Right kidney (tissue), 1 donor: ENCODE measurements around the gene IARS2.
"Not testable (repeated sequence)": the region's sequence is repeated elsewhere in the genome, so short reads cannot be mapped to it uniquely, and the experiment has no call there.

Experiments used
- DNase-seq: peaks from one replicate; pipeline ENCODE4 v3.0.0-alpha.2; 2016

Gene IARS2

GRCh38 chr1:220099826-220100225, 5.9 kb downstream of the IARS2 start:
- DNase-seq = no peak

DNA sequence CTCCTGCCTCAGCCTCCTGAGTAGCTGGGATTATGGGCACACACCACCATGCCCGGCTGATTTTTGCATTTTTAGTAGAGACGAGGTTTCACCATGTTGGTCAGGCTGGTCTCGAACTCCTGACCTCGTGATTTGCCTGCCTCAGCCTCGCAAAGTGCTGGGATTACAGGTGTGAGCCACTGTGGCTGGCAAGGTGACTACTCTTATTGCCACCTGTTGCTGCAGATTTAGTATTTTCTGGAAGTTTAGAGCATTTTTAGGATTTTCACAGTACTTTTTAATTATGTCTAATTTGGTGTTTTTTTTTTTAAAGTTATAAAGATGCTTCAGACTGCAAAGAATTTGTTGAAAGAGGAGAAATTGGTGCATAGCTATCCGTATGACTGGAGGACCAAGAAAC, 16.5 kb downstream of the IARS2 start:
- DNase-seq = not testable (repeated sequence)

DNA sequence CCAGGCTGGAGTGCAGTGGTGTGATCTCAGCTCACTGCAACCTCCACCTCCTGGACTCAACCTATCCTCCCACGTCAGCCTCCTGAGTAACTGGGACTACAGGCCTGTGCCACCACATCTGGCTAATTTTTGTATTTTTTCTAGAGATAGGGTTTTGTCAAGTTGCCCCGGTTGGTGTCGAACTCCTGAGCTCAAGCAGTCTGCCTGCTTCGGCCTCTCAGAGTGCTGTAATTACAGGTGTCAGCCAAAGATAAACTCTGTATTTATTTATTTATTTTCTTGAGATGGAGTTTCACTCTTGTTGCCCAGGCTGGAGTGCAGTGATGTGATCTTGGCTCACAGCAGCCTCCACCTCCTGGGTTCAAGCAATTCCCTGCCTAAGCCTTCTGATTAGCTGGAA, 18.7 kb downstream of the IARS2 start:
- DNase-seq = not testable (repeated sequence)

DNA sequence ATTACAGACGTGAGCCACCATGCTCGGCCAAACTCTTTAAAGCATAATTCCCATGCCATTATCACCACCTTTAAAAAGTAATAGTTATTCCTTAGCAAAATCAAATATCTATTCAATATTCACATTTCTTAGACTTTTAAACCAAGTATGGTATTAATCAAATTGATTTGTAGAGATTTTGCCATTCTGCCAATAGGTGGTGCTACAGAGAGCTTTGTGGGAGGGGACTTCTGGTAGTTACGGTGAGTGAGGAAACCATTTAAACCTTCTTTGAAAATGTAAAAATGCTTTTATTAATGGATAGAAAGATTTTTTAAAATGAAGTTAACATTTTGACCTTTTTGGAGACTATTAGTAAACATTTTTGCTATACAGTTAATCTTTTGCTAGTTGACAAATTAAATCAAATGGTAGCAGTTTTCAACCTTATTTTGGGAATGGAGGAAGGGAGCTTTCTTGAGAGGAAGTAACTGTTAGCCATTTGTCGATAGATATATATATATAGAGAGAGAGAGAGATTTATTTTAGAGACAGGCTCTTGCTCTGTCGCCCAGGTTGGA, 19.3 kb downstream of the IARS2 start:
- DNase-seq = no peak

DNA sequence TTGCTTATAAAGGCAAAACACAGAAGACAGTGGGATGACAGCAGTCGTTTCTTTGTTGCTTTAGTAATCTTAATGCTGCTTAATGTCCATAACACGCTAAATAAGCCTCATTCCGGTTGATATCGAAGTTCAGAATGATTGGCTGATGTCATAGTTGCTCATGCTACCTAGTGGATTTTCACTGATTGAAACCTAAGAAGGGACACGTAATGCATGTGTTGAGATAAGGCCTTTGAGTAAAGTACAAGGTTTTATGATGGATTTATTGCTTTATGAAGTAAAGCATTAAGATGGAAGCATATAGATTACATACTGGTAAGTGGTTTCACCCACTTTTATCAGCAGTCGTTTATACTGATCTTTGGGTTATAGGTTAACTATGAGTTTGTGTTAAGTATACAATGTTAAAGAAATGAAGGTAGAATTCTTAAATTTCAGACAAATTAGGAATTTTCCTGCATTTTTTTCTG, 25.1 kb downstream of the IARS2 start:
- DNase-seq = no peak

DNA sequence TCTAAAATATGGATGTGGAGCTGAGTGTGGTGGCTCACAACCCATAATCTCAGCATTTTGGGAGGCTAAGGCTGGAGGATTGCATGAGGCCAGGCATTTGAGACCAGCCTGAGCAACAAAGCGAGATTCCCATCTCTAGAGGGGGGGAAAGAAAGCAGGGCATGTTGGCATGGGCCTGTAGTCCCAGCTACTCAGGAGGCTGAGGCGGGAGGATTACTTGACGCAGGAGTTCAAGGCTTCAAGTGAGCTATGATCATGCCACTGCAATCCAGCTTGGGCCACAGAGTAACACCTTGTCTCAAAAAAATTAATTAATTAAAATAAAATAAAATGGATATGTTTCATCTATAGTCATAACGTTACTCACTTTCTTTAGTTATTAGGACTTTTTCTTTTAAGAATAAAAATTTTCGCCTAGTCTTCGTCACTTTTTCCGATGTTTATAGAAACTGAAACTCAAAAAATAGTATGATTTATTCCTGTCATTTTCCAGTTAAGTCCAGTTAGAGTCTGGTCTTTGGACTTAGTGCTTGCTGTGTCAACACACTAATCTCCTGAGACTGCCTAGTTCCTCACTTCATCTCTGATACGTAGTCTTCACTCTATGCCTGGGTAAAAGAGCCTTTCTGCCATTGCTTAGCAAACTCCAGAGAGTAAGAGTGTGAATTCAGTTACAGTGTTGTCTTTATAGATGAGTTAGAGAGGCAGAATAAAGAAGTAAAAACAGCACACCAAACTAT, 28.0 kb downstream of the IARS2 start:
- DNase-seq = no peak

- no peak for DNase-seq
Measured at GRCh38 chr1:220123066-220123465, 29.1 kb downstream of the IARS2 start.

DNA sequence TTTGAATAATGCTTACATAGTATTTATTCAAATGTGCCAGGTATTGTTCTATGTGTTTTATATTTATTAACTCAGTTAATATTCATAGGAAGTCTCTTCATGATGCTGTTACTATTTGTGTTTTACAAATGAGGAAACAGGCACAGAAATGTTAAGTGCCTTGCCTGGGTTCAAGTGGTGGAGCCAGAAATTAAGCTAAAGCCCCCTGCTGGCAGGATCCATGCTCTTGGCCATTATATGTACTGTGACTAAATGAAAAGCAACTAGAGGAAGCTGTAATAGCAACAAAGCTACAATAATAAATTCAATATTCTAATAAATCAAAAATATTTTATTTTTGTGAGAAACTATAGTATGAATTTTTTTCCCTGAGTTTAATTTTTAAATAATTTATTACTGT, 30.0 kb downstream of the IARS2 start:
- DNase-seq = no peak

DNA sequence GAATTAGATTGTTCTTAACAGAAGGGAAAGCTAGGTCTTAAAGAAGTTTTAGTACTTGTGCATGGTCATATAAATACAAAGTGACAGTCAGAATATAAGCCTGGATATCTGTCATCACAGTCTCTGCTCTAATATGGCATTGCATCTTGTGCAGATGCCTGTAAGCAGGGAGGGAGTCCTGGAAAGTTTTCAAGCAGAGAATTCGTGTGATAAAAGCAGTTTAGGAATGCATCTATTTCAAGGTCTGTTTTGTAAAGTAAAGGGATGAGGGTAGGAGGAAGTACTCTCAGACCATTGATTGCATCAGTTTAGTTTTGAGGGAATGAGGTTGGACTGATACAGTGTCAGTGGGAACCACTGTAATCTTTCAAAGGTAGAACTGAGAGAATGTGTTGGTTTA, 30.6 kb downstream of the IARS2 start:
- no peak for DNase-seq

DNA sequence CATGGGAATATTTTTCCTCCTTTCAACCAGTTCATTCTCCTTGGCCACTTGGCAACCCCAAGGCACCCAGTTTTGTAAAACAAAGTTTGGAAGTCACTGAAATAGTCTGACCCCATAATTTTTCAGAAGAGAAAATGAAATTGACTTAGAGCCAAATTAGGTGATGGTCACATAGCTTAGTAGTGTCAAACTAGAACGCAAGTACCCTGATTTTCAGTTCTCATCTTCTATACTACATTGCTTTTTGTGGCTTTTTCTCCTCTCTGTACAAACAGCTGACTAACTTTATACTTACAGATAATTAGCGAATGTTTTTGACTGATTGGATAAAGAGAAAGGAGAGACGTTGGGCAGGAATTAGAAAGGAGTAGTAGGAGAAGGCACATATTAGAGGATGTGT, 33.1 kb downstream of the IARS2 start:
- DNase-seq = no peak

DNA sequence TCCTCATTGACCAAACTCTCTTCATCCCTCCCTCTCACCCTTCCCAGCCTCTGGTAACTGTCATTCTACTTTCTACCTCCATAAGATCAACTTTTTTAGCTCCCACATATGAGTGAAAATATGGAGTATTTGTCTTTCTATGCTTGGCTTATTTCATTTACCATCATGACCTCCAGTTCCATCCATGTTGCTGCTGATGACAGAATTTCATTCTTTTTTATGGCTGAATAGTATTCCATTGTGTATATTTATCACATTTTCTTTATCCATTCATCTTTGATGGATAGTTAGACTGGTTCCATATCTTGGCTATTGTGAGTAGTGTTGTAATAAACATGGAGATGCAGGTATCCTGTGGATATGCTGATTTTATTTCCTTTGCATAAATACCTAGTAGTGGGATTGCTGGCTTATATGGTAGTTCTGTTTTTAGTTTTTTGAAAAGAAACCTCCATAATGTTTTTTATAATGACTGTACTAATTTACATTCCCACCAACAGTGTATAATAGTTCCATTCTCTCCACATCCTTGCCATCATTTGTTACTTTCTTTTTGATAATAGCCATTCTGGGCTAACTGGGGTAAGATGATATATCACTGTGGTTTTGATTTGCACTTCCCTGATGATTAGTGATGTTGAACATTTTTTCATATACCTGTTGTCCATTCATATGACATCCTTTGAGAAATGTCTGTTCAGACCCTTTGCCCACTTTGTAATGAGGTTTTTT, 35.7 kb downstream of the IARS2 start:
- DNase-seq = no peak

- DNase-seq = no peak
Measured at GRCh38 chr1:220135755-220136154, 41.8 kb downstream of the IARS2 start.

DNA sequence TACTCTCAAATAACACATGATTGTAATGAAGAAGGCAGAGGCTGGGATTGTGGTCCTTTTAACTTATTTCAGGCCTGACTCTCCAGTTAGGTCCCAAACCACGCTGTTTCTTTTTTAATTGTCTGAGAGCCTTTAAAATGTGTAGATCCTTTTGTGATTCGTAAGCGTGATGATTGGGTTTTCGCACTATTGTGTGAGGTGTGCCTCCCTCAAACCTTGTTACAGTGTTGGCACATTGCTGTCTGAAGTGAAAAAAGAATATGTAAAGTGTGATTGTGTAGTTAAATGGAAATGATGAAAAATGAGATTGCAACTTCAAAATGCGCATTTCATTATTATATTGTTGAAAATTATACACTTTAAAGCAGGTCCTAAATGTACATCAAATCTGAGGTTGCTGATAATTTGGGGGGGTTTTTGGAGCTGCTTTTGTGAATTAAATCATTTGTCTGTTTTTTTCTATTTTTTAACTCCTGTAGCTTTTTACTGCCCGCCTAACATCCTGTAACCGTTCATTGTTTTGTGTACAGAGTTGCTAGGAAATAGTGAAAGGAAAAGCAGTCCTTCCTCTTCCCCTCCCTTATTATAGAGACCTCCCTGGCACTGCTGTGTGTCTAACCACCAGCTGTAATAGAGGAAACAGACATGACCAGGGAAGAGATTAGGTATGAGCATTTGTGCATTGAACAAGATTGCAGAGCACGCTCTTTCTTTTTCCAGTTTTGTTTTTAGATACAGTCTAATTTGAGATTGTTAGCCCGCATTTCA, 43.3 kb downstream of the IARS2 start:
- DNase-seq = no peak

DNA sequence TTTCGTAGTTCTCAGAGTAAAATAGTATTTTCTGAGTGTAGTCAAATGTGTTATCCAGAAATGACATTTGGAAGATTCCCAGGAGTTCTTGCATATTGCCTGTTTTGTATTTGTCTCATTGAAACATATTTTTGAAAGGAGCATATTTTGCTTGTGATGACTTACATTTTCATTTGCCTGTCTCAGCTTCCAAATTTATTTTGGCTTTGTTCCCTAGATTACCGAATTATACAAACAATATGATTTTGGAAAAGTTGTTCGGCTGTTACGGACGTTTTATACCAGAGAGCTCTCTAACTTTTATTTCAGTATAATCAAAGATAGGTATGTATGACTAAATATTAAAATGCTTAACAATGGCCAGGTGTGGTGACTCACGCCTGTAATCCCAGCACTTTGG, 46.0 kb downstream of the IARS2 start:
- DNase-seq = no peak

DNA sequence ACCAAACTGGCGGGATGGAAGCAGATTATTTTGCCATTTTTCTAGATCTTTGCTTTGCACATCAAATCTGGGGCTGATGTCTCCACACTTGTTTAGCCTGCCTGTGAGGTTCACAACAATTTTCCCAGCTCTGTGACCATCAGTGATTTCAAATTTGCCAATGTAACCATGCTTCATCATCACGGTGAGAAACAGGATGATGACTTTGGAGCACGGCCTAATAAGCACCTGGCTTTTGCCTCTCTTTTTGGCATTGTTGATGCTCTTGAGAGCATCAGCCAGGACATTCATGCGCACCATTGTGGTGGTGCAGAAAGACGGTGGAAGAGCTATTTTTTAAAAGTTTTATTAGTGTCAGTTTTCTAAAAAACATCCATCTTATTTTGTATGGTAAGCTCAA, 50.1 kb downstream of the IARS2 start:
- no peak for DNase-seq

DNA sequence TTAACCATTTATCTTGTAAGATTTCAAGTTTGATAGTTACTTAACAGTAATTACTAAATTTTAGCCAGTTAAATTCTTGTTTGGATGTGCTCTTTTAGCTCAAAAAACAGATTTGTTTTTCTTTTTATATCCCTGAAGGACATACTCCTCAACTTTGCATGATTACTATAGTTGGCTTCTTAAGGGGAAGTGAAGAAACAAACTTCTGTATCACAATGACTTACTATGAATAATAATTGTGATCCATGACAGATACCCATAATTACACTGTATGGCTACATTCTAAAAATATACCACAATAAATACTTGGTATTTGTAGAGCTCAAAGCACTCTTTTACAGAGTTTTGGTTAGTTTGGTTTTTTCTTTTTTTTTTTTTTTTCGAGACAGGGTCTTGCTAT, 55.8 kb downstream of the IARS2 start:
- DNase-seq = no peak

- no peak for DNase-seq
Measured at GRCh38 chr1:220151454-220151853, 57.5 kb downstream of the IARS2 start.

DNA sequence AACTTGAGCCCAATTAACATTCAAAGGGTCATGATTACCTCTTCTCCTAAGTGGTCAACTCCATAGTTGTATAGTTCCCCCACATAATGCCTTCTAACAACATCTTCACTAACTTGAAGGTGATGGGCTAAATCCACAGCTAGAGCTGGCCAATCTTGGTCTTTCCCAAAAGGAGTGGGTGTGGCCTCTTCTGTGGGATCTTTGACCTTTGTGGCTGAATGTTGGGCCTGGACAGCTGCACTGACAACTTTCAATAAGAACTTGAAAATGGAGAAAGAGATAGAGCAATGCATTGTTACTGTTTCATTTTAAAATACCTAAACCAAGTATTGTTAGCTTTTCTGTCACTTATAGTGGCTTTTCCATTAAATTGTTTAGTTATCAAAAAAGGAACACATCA, 59.2 kb downstream of the IARS2 start:
- no peak for DNase-seq

DNA sequence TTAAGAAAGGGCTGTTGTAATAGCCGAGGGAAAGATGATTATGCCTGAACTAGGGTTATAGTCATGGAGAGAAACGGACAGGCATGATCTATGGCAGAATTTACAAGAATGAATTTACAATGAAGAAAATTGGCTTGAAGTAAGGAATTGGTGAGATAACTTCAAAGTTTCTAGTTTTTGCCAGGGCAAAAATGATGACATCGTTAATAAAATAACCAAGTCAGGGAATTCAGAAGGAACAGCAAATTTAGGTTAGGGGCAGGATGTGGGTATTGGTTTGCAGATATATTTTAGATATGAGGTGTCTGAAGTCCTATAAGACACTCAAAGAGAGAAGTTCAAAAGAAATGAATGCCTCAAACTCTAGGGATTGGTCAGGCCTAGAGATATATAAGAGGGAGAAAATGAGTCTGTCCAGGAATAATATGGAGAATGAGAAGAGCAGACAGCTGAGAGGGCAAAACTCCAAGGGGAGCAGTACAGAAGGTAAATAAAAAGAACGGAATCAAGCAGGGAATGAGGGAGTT, 62.8 kb downstream of the IARS2 start:
- no peak for DNase-seq

DNA sequence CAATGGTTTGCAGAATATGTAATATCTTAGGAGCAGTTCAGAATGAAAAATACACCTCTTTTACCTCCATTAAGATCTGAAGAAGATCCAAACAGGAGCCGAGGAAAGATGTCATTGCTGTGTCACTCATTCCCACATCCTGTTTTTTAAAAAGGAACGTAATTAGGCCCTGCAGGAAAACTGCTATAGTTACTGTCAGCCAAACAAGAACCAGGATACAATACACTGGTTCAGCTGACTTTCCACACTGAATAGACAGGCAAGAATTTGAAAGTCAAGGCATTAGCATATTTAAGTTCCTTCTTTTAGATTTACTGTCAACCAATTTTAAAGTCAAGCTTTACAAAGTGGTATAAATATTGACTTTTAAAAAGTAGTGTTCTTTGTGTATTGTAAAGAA, 63.8 kb downstream of the IARS2 start:
- no peak for DNase-seq

- not testable (repeated sequence) for DNase-seq
Measured at GRCh38 chr1:220158530-220158929, 64.6 kb downstream of the IARS2 start.

GRCh38 chr1:220159041-220159440, 65.1 kb downstream of the IARS2 start:
- no peak for DNase-seq

GRCh38 chr1:220160027-220160426, 66.1 kb downstream of the IARS2 start:
- no peak for DNase-seq
